GM18861 (cell line): ENCODE data around the gene STEEP1.

ENCODE experiments used
- ATAC-seq: cut with Tn5 transposase; IDR thresholded peaks from one replicate; pipeline ENCODE4 v1.9.1; 2021; ENCODE audit not compliant: unreplicated experiment

Gene STEEP1

GRCh38 chrX:119489212-119490074 is 75.8 kb downstream of the STEEP1 start:
- ATAC-seq, result no peak

GRCh38 chrX:119488749-119489148 is 76.5 kb downstream of the STEEP1 start:
- no peak for ATAC-seq
